Midbrain (tissue), 1 donor: ENCODE data around the gene SLC11A2.
"Not testable (repeated sequence)": the region's sequence is repeated elsewhere in the genome, so short reads cannot be mapped to it uniquely, and the experiment has no call there.

Experiments used
- DNase-seq: peaks from one replicate; lab custom pipeline; 2025; lab: John Stamatoyannopoulos, UW

SLC11A2 gene

GRCh38 chr12:50947933-50948626 lies 78.1 kb downstream of the SLC11A2 start:
- no peak for DNase-seq

GRCh38 chr12:50937653-50938052 lies 88.5 kb downstream of the SLC11A2 start:
- DNase-seq: no peak

GRCh38 chr12:50936821-50937530 lies 89.2 kb downstream of the SLC11A2 start:
- DNase-seq: no peak

- no peak for DNase-seq
Measured at GRCh38 chr12:50934981-50935807, 91.0 kb downstream of the SLC11A2 start.

GRCh38 chr12:50934371-50934851 lies 91.8 kb downstream of the SLC11A2 start:
- no peak for DNase-seq

GRCh38 chr12:50933459-50934124 lies 92.6 kb downstream of the SLC11A2 start:
- no peak for DNase-seq

- no peak for DNase-seq
Measured at GRCh38 chr12:50932787-50933280, 93.3 kb downstream of the SLC11A2 start.

- not testable (repeated sequence) for DNase-seq
Measured at GRCh38 chr12:50930477-50930876, 95.7 kb downstream of the SLC11A2 start.

- no peak for DNase-seq
Measured at GRCh38 chr12:50929831-50930230, 96.4 kb downstream of the SLC11A2 start.
